Lower leg skin (tissue), 3 donors: ENCODE results near the gene KATNIP.

ENCODE experiments used
- CTCF ChIP-seq, 3 donors: fragments of 450-650 bp; IDR thresholded peaks; one replicate each; pipeline ENCODE4 v1.5.1; 2016; ENCODE audit warnings: antibody characterized with exemption in 3 of 3, mild to moderate bottlenecking in 3 of 3, moderate library complexity in 2 of 3
- POLR2A ChIP-seq, 2 donors: fragments of 450-650 bp; IDR thresholded peaks; one replicate each; pipeline ENCODE4 v1.6.1; 2016 to 2017; ENCODE audit warnings: antibody characterized with exemption in 2 of 2, mild to moderate bottlenecking in 1 of 2, moderate library complexity in 1 of 2

DNA sequence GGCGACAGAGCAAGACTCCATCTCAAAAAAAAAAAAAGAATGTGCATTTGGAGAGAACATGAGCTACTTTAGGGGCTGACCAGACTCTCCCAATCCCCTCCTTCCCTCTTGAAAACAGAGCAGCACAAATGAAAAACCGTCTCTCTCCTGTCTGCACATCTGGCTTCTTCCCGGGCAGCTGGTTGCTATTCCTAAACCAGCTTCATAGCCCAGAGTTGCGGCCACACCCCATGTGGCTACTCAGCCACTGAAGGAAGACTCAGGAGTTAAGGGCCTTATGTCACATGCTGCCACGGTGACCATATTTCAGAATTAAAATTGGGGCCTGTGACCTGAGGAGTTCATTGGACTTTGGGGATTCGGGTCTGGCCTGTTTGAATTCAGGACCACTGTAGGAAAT, 48.3 kb downstream of the KATNIP start:
- TF ChIP-seq CTCF (IDR thresholded peaks at IDR 0.05) (no peak), POLR2A (IDR thresholded peaks at IDR 0.05) (no peak)
